Karpas-422 (cell line): ENCODE data around the gene RBM8A. TPM values are rescaled to one million over a fixed set of nuclear protein-coding genes. Genes with fewer than 3 reads are reported as not detected.

Experiments
- DNase-seq: peaks from one replicate; pipeline ENCODE4 v3.0.0-alpha.2; 2015
- H2AFZ ChIP-seq: fragments of 200-600 bp; sonication (generic); 2 replicates; pipeline ENCODE4 v1.6.1; 2014; ENCODE audit warnings: antibody characterized with exemption, low read length, mixed read lengths
- H3K27ac ChIP-seq: fragments of 200-600 bp; sonication (generic); 2 replicates; pipeline ENCODE4 v1.5.1; 2014; ENCODE audit warnings: mild to moderate bottlenecking, low read length, moderate library complexity
- H3K27me3 ChIP-seq: fragments of 200-600 bp; sonication (generic); 2 replicates; pipeline ENCODE4 v1.6.1; 2014; ENCODE audit warnings: low read length, mixed read lengths
- H3K36me3 ChIP-seq: fragments of 200-600 bp; sonication (generic); 2 replicates; pipeline ENCODE4 v1.6.1; 2014; ENCODE audit warnings: low read length, mixed read lengths; ENCODE audit not compliant: insufficient read depth
- H3K4me1 ChIP-seq: fragments of 200-600 bp; sonication (generic); 2 replicates; pipeline ENCODE4 v1.6.1; 2014; ENCODE audit warnings: mild to moderate bottlenecking, low read length, mixed read lengths
- H3K4me2 ChIP-seq: fragments of 200-600 bp; sonication (generic); 2 replicates; pipeline ENCODE4 v1.6.1; 2014; ENCODE audit warnings: low read length, low read depth, mild to moderate bottlenecking; ENCODE audit not compliant: poor library complexity, severe bottlenecking
- H3K4me3 ChIP-seq: fragments of 200-600 bp; sonication (generic); 2 replicates; pipeline ENCODE4 v1.5.1; 2014; ENCODE audit warnings: mild to moderate bottlenecking, antibody characterized with exemption, low read length, mixed read lengths
- H3K79me2 ChIP-seq: fragments of 200-600 bp; sonication (generic); 2 replicates; pipeline ENCODE4 v1.6.1; 2014; ENCODE audit warnings: mild to moderate bottlenecking, low read length, mixed read lengths
- H3K9ac ChIP-seq: fragments of 200-600 bp; sonication (generic); 2 replicates; pipeline ENCODE4 v1.6.0; 2014; ENCODE audit warnings: low read length
- H3K9me2 ChIP-seq: fragments of 200-600 bp; sonication (generic), shearing (Covaris generic); replicated peaks from 2 replicates; pipeline ENCODE4 v1.6.0; 2014; ENCODE audit warnings: mild to moderate bottlenecking, low read length, moderate library complexity; ENCODE audit not compliant: insufficient read depth
- H3K9me3 ChIP-seq: fragments of 300-700, 200-600 bp; sonication (generic); 2 replicates; pipeline ENCODE4 v1.6.1; 2014; ENCODE audit warnings: low read length, mixed read lengths
- H4K20me1 ChIP-seq: fragments of 200-600 bp; sonication (generic); 2 replicates; pipeline ENCODE4 v1.6.1; 2014; ENCODE audit warnings: mild to moderate bottlenecking, antibody characterized with exemption, low read length, low read depth; ENCODE audit not compliant: insufficient read depth
- total RNA-seq: library from RNA; depleted of rRNA; stranded (reverse); fragments of >200 nt; shearing (Covaris generic); gene quantifications from 2 replicates; pipeline ENCODE4 v1.2.3, GENCODE V29; 2014; ENCODE audit warnings: low replicate concordance; rRNA removed

RBM8A gene
- 130 and 214 TPM in 2 replicates for total RNA-seq

DNA sequence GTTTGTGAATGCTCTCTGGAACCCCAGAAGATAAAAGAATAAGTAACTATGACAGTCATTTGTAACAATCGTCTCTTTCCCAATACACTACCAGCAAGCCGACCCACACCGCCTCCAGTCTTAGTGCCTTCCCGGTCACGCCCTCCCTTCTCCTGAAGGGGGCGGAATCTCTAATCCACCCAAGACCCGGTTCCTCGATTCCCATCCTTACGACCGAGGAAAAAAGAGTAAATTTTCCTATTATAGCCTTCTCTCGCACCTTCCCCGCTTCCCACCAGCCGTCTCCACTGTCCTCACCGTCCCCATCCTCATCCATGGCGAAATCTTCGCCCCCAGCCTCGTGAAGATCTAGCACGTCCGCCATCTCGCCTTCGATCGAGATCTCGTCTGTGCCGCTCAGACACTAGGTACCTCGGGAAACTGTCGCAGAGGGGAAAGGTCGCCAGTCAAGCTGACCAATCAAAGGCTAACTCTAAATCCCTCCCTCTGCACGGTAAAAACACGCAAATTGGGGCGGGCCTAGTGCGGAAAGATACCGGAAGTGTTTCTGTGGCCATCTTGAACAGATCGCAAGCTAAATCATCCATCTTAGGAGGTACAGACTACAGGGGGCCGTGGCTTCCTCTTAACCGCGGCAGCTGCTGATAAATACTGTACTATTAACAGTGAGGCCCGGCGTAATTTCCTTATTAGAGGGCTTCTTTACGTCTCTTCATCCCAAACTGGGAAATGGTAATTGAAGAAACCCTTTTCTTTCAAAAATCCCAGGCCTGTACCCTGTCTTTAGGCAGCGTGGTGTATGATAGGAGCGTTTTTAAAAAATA lies at the start of gene RBM8A:
TSS of gene RBM8A (minus strand) at position 422 of the 824 bp plus-strand sequence. CDS start at position 364, 58 bp downstream.
- Histone ChIP-seq H4K20me1 (no peaks in the 10 kb centered on the region), H3K4me1 (peaks cover 32% of the 10 kb centered on the region), H3K4me3 (peak within 1 kb of the TSS; percentile 70), H3K27ac (peak within 1 kb of the TSS; percentile 98), H3K9me3 (no peaks in the 10 kb centered on the region), H2AFZ (no peak within 1 kb of the TSS), H3K27me3 (no peaks in the 10 kb centered on the region), H3K79me2 (peaks cover 26% of the 10 kb centered on the region), H3K4me2 (peak within 1 kb of the TSS; percentile 72), H3K9me2 (no peaks in the 10 kb centered on the region), H3K36me3 (peaks cover 21% of the 10 kb centered on the region), H3K9ac (peak within 1 kb of the TSS; percentile 93)
- peak; percentile 99 for DNase-seq

DNA sequence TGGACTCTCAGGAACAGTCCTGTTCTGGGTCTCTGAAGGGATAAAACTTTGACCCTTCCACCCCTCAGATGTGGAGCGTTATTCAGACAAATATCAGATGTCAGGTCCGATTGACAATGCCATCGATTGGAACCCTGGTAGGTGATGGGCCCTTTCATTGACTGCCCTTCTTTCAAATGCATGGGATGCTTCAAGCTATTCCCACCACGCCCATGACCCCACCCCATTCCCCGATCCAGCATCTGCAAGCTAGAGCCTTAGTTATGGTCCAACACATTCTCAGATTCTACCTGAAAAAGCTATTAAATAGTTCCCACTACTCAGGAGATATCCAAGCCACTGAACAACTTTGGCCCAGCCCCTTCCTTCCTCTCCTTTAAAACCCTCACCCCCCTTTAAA lies 49.7 kb upstream of the RBM8A start:
- H2AFZ ChIP-seq: 0 out of 2 replicates have a peak overlapping the region, but pooled peaks have one; percentile 46
- no peaks in the 10 kb centered on the region for H4K20me1 ChIP-seq
- H3K79me2 ChIP-seq: peaks cover 8% of the 10 kb centered on the region; the same call in 1 of the 2 replicates
- peaks cover 39% of the 10 kb centered on the region for H3K4me1 ChIP-seq
- no peaks in the 10 kb centered on the region for H3K9me2 ChIP-seq
- H3K4me3 ChIP-seq: no peak overlapping the region; the same call in 1 of the 2 replicates
- no peak for DNase-seq
- H3K9me3 ChIP-seq: no peaks in the 10 kb centered on the region
- H3K27ac ChIP-seq: peak overlapping the region; percentile 44; the same call in 1 of the 2 replicates
- H3K27me3 ChIP-seq: no peaks in the 10 kb centered on the region
- H3K9ac ChIP-seq: peak overlapping the region; percentile 50
- H3K4me2 ChIP-seq: peak overlapping the region; percentile 64
- no peaks in the 10 kb centered on the region for H3K36me3 ChIP-seq

DNA sequence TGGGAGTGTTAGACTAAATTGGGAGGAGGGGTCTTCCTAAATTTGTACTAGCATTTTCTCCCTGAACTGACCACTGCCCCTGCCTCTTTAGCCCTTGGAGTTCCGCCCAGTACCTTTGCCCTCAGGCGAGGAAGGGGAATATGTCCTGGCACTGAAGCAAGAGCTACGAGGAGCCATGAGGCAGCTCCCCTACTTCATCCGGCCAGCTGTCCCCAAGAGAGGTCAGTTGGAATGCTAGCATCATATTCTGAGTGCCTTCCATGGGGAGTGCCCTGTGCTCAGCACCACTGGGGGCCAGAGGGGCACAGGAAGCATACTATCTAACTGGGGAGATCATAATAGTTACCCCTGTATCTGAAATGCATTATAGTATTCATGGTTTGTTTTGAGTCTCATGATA lies 47.9 kb upstream of the RBM8A start:
- Histone ChIP-seq H3K9me2 (no peaks in the 10 kb centered on the region), H3K4me3 (no peak overlapping the region), H2AFZ (no peak overlapping the region), H3K27ac (no peak overlapping the region), H3K36me3 (no peaks in the 10 kb centered on the region), H3K9me3 (no peaks in the 10 kb centered on the region), H3K4me2 (no peak overlapping the region), H3K79me2 (peaks cover 8% of the 10 kb centered on the region; the same call in 1 of the 2 replicates), H4K20me1 (no peaks in the 10 kb centered on the region), H3K9ac (no peak overlapping the region), H3K4me1 (peaks cover 33% of the 10 kb centered on the region), H3K27me3 (no peaks in the 10 kb centered on the region)
- no peak for DNase-seq

DNA sequence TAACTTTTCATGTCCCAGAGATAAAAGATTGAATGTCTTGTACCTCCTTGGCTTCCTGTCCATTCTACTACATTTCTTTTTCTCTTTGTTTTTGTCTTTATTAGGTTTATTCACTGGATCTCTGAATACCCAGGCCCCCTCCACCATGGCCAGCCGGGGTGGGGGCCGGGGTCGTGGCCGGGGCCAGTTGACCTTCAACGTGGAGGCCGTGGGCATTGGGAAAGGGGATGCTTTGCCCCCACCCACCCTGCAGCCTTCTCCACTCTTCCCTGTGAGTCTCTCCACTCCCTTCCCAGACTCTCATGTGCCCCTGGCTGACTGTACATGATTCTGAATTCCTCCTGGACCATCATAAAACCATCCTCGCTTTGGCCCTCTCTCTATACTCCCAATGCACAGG lies 47.4 kb upstream of the RBM8A start:
- Histone ChIP-seq H3K4me2 (no peak overlapping the region), H4K20me1 (no peaks in the 10 kb centered on the region), H2AFZ (no peak overlapping the region), H3K9me2 (no peaks in the 10 kb centered on the region), H3K9ac (no peak overlapping the region), H3K27ac (no peak overlapping the region), H3K79me2 (peaks cover 8% of the 10 kb centered on the region; the same call in 1 of the 2 replicates), H3K9me3 (no peaks in the 10 kb centered on the region), H3K4me3 (no peak overlapping the region), H3K36me3 (no peaks in the 10 kb centered on the region), H3K4me1 (peaks cover 28% of the 10 kb centered on the region), H3K27me3 (no peaks in the 10 kb centered on the region)
- DNase-seq: no peak

DNA sequence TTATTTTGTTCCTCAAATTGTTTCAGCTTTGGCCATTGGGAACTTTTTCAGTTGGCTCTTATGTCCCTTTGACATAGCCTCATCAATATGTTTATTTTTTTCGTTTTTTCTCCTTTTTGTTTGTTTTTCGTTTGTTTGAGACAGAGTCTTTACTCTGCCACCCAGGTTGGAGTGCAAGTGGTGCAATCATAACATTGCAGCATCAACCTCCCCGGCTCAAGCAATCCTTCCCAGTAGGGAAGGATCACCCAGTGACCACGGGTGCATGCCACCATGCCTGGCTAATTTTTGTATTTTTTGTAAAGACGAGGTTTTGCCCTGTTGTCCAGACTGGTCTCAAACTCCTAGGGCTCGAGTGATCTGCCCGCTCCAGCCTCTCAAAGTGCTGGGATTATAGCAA lies 45.3 kb upstream of the RBM8A start:
- peaks cover 15% of the 10 kb centered on the region; the same call in 1 of the 2 replicates for H3K79me2 ChIP-seq
- no peak for DNase-seq

DNA sequence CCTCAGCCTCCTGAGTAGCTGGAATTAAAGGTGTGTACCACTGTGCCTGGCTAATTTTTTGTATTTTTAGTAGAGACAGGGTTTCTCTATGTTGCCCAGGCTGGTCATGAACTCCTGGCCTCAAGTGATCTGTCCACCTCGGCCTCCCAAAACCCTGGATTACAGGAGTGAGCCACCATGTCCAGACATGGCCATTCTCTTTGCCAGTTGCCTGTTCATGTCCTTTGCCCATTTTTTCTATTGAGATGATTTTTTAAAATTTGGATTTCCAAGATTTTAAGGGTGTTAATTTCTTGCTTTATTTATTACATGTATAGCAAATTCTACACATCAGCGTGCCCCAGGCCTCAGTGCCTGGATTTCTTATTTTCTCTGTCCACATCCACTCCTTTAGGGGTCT lies 40.0 kb upstream of the RBM8A start:
- Histone ChIP-seq H2AFZ (no peak overlapping the region), H4K20me1 (no peaks in the 10 kb centered on the region), H3K4me1 (peaks cover 22% of the 10 kb centered on the region), H3K27me3 (no peaks in the 10 kb centered on the region), H3K36me3 (peaks cover 5% of the 10 kb centered on the region), H3K4me3 (no peak overlapping the region), H3K9me3 (peaks cover 5% of the 10 kb centered on the region), H3K4me2 (no peak overlapping the region), H3K9me2 (no peaks in the 10 kb centered on the region), H3K79me2 (peaks cover 28% of the 10 kb centered on the region), H3K9ac (no peak overlapping the region), H3K27ac (no peak overlapping the region)
- no peak for DNase-seq

More for the DNA sequence above, 45.3 kb upstream of the RBM8A start:
- peaks cover 1% of the 10 kb centered on the region for H3K9me3 ChIP-seq
- no peaks in the 10 kb centered on the region for H3K27me3 ChIP-seq
- no peak overlapping the region for H3K27ac ChIP-seq
- H3K4me1 ChIP-seq: peaks cover 7% of the 10 kb centered on the region
- H3K9ac ChIP-seq: no peak overlapping the region
- no peaks in the 10 kb centered on the region for H4K20me1 ChIP-seq
- no peak overlapping the region for H3K4me2 ChIP-seq
- H3K4me3 ChIP-seq: no peak overlapping the region
- H3K9me2 ChIP-seq: no peaks in the 10 kb centered on the region
- peaks cover 1% of the 10 kb centered on the region for H3K36me3 ChIP-seq
- no peak overlapping the region for H2AFZ ChIP-seq

DNA sequence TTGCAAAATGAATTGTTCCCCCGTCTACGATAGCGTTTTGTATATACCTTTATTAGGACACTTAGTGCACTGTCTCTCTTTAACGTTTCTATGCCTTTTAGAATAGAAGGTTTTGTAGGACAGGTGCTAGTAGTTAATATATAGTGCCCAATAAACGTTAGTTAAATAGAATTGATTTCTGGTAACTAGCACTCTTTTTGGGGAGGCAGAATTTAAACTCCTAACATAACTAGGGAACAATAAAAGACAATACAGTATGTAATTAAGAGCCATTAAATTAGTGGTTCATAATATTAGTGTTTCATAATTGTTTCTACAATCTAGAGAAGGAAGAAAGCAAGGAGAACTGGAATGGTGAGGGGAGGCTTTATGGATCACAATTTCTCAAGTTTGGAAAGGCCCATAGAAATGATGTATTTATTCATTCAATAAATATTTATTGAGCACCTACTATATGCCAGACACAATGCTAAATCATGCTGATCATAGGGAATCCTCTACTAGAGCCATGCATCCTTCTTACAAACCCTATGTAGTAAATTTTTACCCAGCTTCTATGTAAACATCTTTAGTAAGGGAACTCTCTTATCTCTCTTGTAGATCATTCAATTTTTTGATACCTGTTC lies 37.9 kb upstream of the RBM8A start:
- Histone ChIP-seq H3K9me3 (peaks cover 5% of the 10 kb centered on the region), H3K4me2 (peak overlapping the region; percentile 94), H3K79me2 (peaks cover 42% of the 10 kb centered on the region), H3K27ac (peak overlapping the region; percentile 92), H3K9me2 (no peaks in the 10 kb centered on the region), H3K9ac (peak overlapping the region; percentile 92), H3K4me3 (peak overlapping the region; percentile 77), H4K20me1 (no peaks in the 10 kb centered on the region), H3K27me3 (no peaks in the 10 kb centered on the region), H3K4me1 (peaks cover 37% of the 10 kb centered on the region), H3K36me3 (peaks cover 5% of the 10 kb centered on the region), H2AFZ (0 out of 2 replicates have a peak overlapping the region, but pooled peaks have one; percentile 8)
- DNase-seq: no peak
